ENCODE data around the gene MORN1. TPM values are rescaled to one million over a fixed set of nuclear protein-coding genes. Genes with fewer than 3 reads are reported as not detected.
A peak's percentile ranks its signal among the peaks of the same experiment; 100 is the strongest.
"Not testable (repeated sequence)": the region's sequence is repeated elsewhere in the genome, so short reads cannot be mapped to it uniquely, and the experiment has no call there.

The MORN1 gene
- total and polyA plus RNA-seq, 9 donors, result 4.3 to 9.3 (median 7.5) TPM

DNA sequence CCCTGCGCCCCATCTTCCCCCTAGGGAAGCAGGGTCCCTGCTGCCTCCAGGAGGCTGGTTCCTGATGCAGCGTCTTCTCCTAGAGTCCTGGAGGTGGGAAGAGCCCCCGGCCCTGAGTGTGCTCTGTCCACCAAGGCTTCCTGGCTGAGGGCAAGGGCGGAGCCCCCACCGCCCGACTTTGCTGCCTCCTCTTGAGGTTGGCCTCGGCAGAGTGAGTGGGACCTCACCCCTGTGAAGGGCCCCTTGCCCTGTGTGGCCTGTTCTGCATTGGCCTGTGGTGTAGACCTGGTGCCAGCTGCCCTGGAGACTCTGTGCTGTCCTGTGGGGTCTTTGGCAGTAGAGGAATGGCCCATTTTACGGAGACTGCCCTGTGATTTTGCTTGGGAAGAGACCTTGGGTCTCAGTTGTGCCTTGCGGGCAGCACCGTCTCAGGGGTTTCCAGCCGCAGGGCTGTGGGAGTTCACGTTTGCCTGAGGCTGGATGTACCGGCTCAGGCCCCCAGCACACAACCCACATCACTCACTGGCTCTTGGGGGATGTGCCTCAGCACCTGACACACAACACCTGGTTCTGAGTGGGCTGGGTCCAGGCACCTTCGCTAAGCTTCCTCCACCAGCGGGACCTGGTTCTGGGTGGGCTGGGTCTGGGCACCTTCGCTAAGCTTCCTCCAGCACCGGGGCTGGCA lies 89.6 kb downstream of the MORN1 start:
- Histone ChIP-seq H3K4me3 (ENCODE audit: low read length) (no peak overlapping the region), H3K9me3 (replicated peaks; ENCODE audit: control insufficient read depth, low read depth, low read length) (no peaks in the 10 kb centered on the region), H3K36me3 (ENCODE audit: control insufficient read depth, insufficient read depth, low read length) (peaks cover 45% of the 10 kb centered on the region), H3K4me1 (ENCODE audit: control insufficient read depth, insufficient read depth, low read length) (peaks cover 81% of the 10 kb centered on the region), H3K27ac (ENCODE audit: low read length) (peak overlapping the region; percentile 87), H3K27me3 (ENCODE audit: control insufficient read depth, insufficient read depth, low read length) (no peaks in the 10 kb centered on the region)
- no peak for DNase-seq
- WGBS (ENCODE audit: insufficient coverage), result 80% methylated on average over 13 of the region's 17 CpGs

DNA sequence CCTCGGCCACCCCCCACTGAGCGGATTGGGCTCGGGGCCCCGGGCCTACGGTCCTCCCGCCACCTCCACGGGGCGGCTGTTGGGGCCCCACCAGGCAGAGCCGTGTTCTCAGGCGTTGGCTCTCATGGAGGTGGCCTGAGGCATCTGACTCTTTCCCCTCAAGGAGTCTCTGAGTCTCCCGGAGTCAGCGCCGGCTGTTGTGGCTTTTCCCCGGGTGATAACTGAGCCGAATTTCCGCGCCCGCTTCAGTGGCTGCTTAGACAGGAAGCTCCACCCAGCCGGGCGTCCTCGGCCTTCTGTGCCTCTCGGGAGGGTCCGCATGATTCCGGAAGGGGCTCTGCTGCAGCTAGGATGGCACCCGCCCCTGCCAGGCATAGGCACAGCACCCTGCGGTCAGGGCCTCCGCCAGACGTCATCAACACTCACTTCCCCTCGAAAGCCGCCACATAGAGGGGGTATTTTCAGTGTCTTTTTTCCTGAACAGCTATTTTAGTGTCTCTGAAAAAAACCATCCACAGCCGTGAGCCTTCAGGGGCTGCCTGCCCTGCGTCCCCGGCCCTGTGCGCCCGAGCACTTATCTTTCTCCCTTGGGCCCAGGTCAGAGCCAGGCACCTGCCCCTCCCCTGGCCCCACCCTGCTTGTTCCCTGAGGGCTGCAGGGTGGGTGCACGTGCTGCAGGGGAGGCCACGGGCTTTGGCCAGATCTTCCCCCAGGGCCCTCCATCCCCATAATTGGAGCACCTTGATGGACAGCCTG lies 90.3 kb downstream of the MORN1 start:
- peak overlapping the region; percentile 2 for H3K4me3 ChIP-seq (ENCODE audit: low read length)
- DNase-seq, result peak; percentile 87
- peaks cover 40% of the 10 kb centered on the region for H3K36me3 ChIP-seq (ENCODE audit: control insufficient read depth, insufficient read depth, low read length)
- WGBS (ENCODE audit: insufficient coverage), result 8% methylated on average over 27 of the region's 37 CpGs
- H3K27me3 ChIP-seq (ENCODE audit: control insufficient read depth, insufficient read depth, low read length), result no peaks in the 10 kb centered on the region
- H3K27ac ChIP-seq (ENCODE audit: low read length), result peak overlapping the region; percentile 87
- H3K9me3 ChIP-seq (replicated peaks; ENCODE audit: control insufficient read depth, low read depth, low read length), result no peaks in the 10 kb centered on the region
- H3K4me1 ChIP-seq (ENCODE audit: control insufficient read depth, insufficient read depth, low read length), result peaks cover 80% of the 10 kb centered on the region

DNA sequence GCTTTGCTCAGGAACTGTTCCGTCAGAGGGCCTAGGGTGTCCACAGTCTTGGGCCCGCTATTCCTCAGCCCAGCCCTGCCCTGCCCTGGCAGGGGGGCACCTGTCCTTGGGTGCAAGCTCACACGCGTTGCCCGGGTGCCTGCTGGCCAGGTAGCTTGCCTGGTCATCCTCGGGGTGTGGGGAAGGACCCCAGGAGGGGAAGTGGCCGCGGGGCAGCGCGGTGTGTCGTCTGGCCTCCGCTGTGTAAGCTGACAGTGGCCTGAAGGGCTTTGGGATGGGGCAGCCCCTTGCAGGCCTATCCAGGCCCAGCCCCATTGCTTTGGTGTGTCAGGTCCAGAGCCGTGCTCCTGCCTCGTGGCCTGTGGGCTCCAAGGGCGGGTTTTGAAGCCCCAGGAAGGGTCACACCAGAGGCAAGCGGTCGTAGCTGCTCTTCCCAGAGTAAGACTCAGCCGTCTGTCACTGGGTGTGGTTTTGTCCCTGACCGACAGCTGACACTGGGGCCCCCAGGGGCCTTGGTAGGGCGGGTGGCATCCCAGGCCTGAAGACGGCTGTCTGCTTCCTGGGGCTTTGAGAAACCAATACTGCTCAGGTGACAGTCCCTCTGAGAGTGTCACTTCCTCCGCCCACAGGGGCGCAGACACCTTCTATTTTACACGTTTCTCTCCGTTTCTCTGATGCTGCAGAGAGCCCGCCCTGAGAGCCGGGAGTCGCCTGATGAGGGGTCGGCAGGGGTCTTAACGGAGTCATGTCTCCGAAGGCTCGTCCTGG lies 91.2 kb downstream of the MORN1 start:
- Histone ChIP-seq H3K4me3 (ENCODE audit: low read length) (no peak overlapping the region), H3K4me1 (ENCODE audit: control insufficient read depth, insufficient read depth, low read length) (peaks cover 73% of the 10 kb centered on the region), H3K27ac (ENCODE audit: low read length) (peak overlapping the region; percentile 87), H3K9me3 (replicated peaks; ENCODE audit: control insufficient read depth, low read depth, low read length) (no peaks in the 10 kb centered on the region), H3K27me3 (ENCODE audit: control insufficient read depth, insufficient read depth, low read length) (no peaks in the 10 kb centered on the region), H3K36me3 (ENCODE audit: control insufficient read depth, insufficient read depth, low read length) (peaks cover 33% of the 10 kb centered on the region)
- peak; percentile 70 for DNase-seq
- WGBS (ENCODE audit: insufficient coverage), result 46% methylated on average over 24 of the region's 32 CpGs

DNA sequence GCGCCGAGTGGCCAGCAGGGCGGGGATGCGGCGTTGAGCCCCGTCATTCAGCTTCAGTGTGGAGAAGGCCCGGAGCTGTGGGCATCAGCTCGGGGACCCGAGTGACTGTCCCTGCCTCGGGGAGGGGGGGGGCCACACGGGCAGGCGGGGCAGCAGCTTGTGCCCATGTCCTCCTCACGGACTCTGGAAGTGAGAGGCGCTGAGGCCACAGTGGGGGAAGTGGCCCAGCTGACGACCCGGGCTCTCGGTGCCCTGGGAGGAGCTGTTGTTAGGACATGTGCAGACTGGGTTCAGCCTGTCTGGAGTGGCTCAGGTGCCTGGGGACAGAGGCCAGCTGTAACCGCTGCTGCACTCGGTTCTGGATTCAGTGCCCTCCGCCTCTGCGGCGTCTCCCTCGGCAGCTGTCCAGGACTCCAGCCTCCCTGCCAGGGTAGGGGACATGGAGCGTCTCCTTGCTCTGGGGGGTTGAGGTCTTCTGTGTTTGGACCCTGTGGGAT lies 92.2 kb downstream of the MORN1 start:
- H3K27ac ChIP-seq (ENCODE audit: low read length), result peak overlapping the region; percentile 87
- H3K9me3 ChIP-seq (replicated peaks; ENCODE audit: control insufficient read depth, low read depth, low read length), result no peaks in the 10 kb centered on the region
- H3K4me3 ChIP-seq (ENCODE audit: low read length), result no peak overlapping the region
- peaks cover 71% of the 10 kb centered on the region for H3K4me1 ChIP-seq (ENCODE audit: control insufficient read depth, insufficient read depth, low read length)
- H3K36me3 ChIP-seq (ENCODE audit: control insufficient read depth, insufficient read depth, low read length), result peaks cover 24% of the 10 kb centered on the region
- no peaks in the 10 kb centered on the region for H3K27me3 ChIP-seq (ENCODE audit: control insufficient read depth, insufficient read depth, low read length)
- 50% methylated on average over 17 of the region's 24 CpGs for WGBS (ENCODE audit: insufficient coverage)
- DNase-seq, result peak; percentile 75

DNA sequence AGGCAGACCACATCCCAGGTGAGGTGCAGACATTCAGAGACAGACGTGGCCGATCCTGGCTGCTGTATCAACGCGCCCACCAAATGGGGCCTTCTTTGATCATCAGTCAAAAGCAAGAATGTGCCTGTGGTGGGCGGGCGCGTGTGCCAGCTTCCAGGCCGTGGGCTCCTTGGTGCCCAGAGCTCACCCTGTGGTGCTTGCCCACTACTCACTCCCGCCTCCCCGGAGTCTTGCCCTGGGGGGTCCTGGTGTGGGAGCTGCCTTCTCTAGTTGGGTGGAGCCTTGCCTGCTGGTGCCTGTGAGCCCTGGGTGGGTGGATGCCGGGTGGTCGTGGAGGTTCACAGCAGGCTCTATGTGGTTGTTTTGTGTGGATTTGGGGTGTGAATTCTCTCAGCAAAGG lies 92.7 kb downstream of the MORN1 start:
- no peak overlapping the region for H3K4me3 ChIP-seq (ENCODE audit: low read length)
- H3K9me3 ChIP-seq (replicated peaks; ENCODE audit: control insufficient read depth, low read depth, low read length), result no peaks in the 10 kb centered on the region
- peaks cover 19% of the 10 kb centered on the region for H3K36me3 ChIP-seq (ENCODE audit: control insufficient read depth, insufficient read depth, low read length)
- no peak for DNase-seq
- peaks cover 74% of the 10 kb centered on the region for H3K4me1 ChIP-seq (ENCODE audit: control insufficient read depth, insufficient read depth, low read length)
- H3K27me3 ChIP-seq (ENCODE audit: control insufficient read depth, insufficient read depth, low read length), result no peaks in the 10 kb centered on the region
- 74% methylated on average over 9 of the region's 12 CpGs for WGBS (ENCODE audit: insufficient coverage)
- H3K27ac ChIP-seq (ENCODE audit: low read length), result peak overlapping the region; percentile 87

DNA sequence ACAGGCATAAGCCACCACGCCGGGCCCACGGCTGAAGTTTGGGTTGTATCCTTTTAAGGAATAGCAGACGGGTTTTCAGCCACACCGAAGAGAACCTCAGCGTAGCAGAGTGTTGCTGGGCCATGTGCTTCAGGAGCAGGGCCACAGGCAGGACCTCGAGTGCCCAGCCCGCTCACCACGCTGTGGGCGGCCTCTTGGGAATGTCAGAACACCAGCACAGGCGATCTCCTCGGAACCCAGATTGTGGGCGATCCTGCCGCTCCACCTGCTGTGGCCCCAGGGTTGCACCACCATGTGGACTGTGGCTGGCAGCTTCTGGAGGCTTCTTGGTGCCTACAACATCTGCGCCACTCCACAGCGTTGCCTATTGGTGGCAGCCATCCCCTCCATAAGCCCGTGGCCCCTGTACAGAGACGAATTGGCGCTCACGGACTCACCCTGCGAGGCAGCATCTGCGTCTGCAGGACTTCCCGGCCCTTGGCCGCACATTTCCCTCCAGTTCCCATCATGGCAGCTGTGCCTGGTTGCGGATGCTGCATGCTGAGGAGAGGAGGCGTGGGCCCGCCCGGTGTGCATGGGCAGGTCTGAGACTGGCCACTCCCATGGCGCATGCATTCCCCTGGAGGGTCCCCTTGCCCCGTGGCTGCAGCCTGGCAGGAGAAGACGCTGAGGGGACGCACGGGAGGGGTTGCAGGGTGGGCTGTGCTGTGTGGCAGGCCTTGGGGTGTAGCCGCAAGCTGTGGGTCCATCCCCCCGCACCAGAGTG lies 93.9 kb downstream of the MORN1 start:
- no peaks in the 10 kb centered on the region for H3K27me3 ChIP-seq (ENCODE audit: control insufficient read depth, insufficient read depth, low read length)
- H3K36me3 ChIP-seq (ENCODE audit: control insufficient read depth, insufficient read depth, low read length), result peaks cover 17% of the 10 kb centered on the region
- 92% methylated on average over 35 of the region's 35 CpGs for WGBS (ENCODE audit: insufficient coverage)
- H3K4me3 ChIP-seq (ENCODE audit: low read length), result no peak overlapping the region
- H3K27ac ChIP-seq (ENCODE audit: low read length), result no peak overlapping the region
- H3K4me1 ChIP-seq (ENCODE audit: control insufficient read depth, insufficient read depth, low read length), result peaks cover 84% of the 10 kb centered on the region
- H3K9me3 ChIP-seq (replicated peaks; ENCODE audit: control insufficient read depth, low read depth, low read length), result no peaks in the 10 kb centered on the region
- no peak for DNase-seq

DNA sequence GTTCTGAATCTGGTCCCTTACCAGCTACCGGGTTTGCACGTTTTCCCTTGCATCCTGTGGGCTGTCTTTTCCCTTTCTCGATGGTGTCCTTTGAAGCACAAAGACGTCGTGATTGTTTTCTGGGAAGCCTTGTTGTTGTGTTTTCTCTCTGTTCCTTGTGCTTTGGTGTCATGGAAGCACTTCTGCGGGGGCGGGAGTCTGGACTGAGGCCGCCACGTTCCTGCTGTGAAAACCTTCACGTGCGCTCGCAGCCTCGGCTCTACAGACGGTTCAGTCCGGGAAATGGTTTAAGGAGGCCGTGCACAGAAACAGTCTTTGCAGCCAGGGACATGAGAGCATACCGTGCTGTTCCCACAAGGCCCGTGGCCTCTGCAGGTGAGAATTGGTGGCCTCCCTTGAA lies 94.7 kb downstream of the MORN1 start:
- Histone ChIP-seq H3K27ac (ENCODE audit: low read length) (peak overlapping the region; percentile 63), H3K36me3 (ENCODE audit: control insufficient read depth, insufficient read depth, low read length) (peaks cover 14% of the 10 kb centered on the region), H3K4me1 (ENCODE audit: control insufficient read depth, insufficient read depth, low read length) (peaks cover 81% of the 10 kb centered on the region), H3K9me3 (replicated peaks; ENCODE audit: control insufficient read depth, low read depth, low read length) (no peaks in the 10 kb centered on the region), H3K27me3 (ENCODE audit: control insufficient read depth, insufficient read depth, low read length) (no peaks in the 10 kb centered on the region), H3K4me3 (ENCODE audit: low read length) (no peak overlapping the region)
- DNase-seq, result peak; percentile 70
- 47% methylated on average over 15 of the region's 18 CpGs for WGBS (ENCODE audit: insufficient coverage)

DNA sequence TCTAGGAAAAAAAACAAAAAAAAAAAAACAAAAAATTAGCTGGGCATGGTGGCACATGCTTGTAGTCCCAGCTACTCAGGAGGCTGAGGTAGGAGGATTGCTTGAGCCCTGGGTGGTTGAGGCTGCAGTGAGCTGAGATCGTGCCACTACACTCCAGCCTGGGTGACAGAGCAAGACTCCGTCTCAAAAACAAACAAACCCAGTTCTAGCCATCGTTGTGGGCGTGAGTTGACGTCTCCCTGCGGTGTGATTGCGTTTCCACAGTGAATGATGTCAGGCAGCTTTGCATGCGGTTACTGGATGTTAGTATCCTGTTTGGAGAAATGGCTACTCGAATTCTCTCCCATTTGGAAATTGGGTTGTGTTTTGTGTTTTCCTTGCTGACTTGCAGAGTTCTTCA lies 95.1 kb downstream of the MORN1 start:
- H3K27me3 ChIP-seq (ENCODE audit: control insufficient read depth, insufficient read depth, low read length); H3K9me3 ChIP-seq (replicated peaks; ENCODE audit: control insufficient read depth, low read depth, low read length); H3K4me3 ChIP-seq (ENCODE audit: low read length); DNase-seq: not testable (repeated sequence)
- Histone ChIP-seq H3K36me3 (ENCODE audit: control insufficient read depth, insufficient read depth, low read length) (peaks cover 14% of the 10 kb centered on the region), H3K27ac (ENCODE audit: low read length) (peak overlapping the region; percentile 63), H3K4me1 (ENCODE audit: control insufficient read depth, insufficient read depth, low read length) (peaks cover 81% of the 10 kb centered on the region)
- 50% methylated on average over 5 of the region's 9 CpGs for WGBS (ENCODE audit: insufficient coverage)

DNA sequence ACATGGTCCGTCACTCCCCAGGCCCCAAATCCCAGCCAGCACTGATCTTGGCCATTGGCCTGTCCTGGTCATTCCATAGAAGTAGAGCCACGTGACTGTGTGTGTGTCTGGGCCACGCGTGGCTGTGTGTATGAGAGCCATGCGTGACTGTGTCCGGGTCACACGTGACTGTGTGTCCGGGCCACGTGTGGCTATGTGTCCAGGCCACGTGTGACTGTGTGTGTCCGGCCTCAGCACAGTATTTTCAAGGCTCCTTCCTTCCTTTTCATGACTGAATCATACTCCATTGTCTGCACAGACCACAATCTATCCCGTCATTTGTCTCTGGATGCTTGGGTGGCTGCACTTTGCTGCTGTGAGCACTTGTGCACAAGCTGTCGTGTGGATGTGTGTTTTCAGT lies 95.8 kb downstream of the MORN1 start:
- Histone ChIP-seq H3K9me3 (replicated peaks; ENCODE audit: control insufficient read depth, low read depth, low read length) (no peaks in the 10 kb centered on the region), H3K27me3 (ENCODE audit: control insufficient read depth, insufficient read depth, low read length) (no peaks in the 10 kb centered on the region), H3K4me1 (ENCODE audit: control insufficient read depth, insufficient read depth, low read length) (peaks cover 81% of the 10 kb centered on the region), H3K4me3 (ENCODE audit: low read length) (no peak overlapping the region), H3K27ac (ENCODE audit: low read length) (no peak overlapping the region), H3K36me3 (ENCODE audit: control insufficient read depth, insufficient read depth, low read length) (peaks cover 14% of the 10 kb centered on the region)
- WGBS (ENCODE audit: insufficient coverage), result 94% methylated on average over 9 of the region's 13 CpGs
- DNase-seq, result no peak
